ENCODE measurements around the gene BASP1. TPM values are rescaled to one million over a fixed set of nuclear protein-coding genes. Genes with fewer than 3 reads are reported as not detected.

Gene BASP1
- total and polyA plus RNA-seq, 2 experiments from 2014 or later: 87.5 to 114 TPM

GRCh38 chr5:17317473-17317872 is 100.0 kb downstream of the BASP1 start:
- H3F3A ChIP-seq (replicated peaks; ENCODE audit: low read depth): no peaks in the 10 kb centered on the region
- Mint-ChIP-seq H3K27ac (0 out of 2 replicates have a peak overlapping the region, but pooled peaks have one; percentile 34), H3K4me3 (no peak overlapping the region), H3K36me3 (ENCODE audit: low read depth) (no peaks in the 10 kb centered on the region), H3K9me3 (no peaks in the 10 kb centered on the region), H3K27me3 (ENCODE audit: insufficient read depth, low read depth, poor library complexity) (peaks cover 2% of the 10 kb centered on the region), H3K4me1 (peaks cover 21% of the 10 kb centered on the region)
- no peaks in the 10 kb centered on the region for H4K20me1 ChIP-seq (replicated peaks; ENCODE audit: insufficient read depth)
- H3K79me2 ChIP-seq (replicated peaks; ENCODE audit: insufficient read depth): no peaks in the 10 kb centered on the region
- H2AFZ ChIP-seq: no peak overlapping the region
- TF ChIP-seq POLR2AphosphoS5 (IDR thresholded peaks at IDR 0.05; ENCODE audit: low read depth) (no peak), JUNB (IDR thresholded peaks at IDR 0.05; ENCODE audit: unreplicated experiment) (no peak), REST (IDR thresholded peaks at IDR 0.05; ENCODE audit: unreplicated experiment) (no peak), CTCF (conservative IDR thresholded peaks at IDR 0.05; ENCODE audit: low read depth in 2 of 2) (no peak), EZH2phosphoT487 (IDR thresholded peaks at IDR 0.05; ENCODE audit: unreplicated experiment) (no peak), ZNF114 (CRISPR knock-in tag; IDR thresholded peaks at IDR 0.05) (no peak), ZNF331 (CRISPR knock-in tag; IDR thresholded peaks at IDR 0.05; ENCODE audit: low read depth) (no peak), ZNF462 (CRISPR knock-in tag; IDR thresholded peaks at IDR 0.05) (no peak), STAT1 (IDR thresholded peaks at IDR 0.05; ENCODE audit: unreplicated experiment) (no peak), EZH2 (IDR thresholded peaks at IDR 0.05; ENCODE audit: low read depth, unreplicated experiment) (no peak), NANOG (IDR thresholded peaks at IDR 0.05; ENCODE audit: borderline replicate concordance) (no peak), CREB1 (CRISPR knock-in tag; IDR thresholded peaks at IDR 0.05; ENCODE audit: low read depth) (no peak)
- TF ChIP-seq, protein P1, sequence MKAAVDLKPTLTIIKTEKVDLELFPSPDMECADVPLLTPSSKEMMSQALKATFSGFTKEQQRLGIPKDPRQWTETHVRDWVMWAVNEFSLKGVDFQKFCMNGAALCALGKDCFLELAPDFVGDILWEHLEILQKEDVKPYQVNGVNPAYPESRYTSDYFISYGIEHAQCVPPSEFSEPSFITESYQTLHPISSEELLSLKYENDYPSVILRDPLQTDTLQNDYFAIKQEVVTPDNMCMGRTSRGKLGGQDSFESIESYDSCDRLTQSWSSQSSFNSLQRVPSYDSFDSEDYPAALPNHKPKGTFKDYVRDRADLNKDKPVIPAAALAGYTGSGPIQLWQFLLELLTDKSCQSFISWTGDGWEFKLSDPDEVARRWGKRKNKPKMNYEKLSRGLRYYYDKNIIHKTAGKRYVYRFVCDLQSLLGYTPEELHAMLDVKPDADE (IDR thresholded peaks at IDR 0.05): no peak
- H3K27me3 ChIP-seq (ENCODE audit: insufficient read depth): no peaks in the 10 kb centered on the region
- DNase-seq (ENCODE audit: low spot score) (no peak), ATAC-seq (no peak)
- no peaks in the 10 kb centered on the region for H3K9me2 ChIP-seq (ENCODE audit: insufficient read depth)
- no peak overlapping the region for H3K27ac ChIP-seq (ENCODE audit: low read depth)
- no peak overlapping the region for H3K4me3 ChIP-seq
- H3K36me3 ChIP-seq (ENCODE audit: insufficient read depth): no peaks in the 10 kb centered on the region
- peaks cover 12% of the 10 kb centered on the region for H3K4me1 ChIP-seq (ENCODE audit: insufficient read depth)
- no peak overlapping the region for H3K4me2 ChIP-seq

Measured in GM23338 (cell line).